ENCODE data around the gene ANKH.

ANKH gene

DNA sequence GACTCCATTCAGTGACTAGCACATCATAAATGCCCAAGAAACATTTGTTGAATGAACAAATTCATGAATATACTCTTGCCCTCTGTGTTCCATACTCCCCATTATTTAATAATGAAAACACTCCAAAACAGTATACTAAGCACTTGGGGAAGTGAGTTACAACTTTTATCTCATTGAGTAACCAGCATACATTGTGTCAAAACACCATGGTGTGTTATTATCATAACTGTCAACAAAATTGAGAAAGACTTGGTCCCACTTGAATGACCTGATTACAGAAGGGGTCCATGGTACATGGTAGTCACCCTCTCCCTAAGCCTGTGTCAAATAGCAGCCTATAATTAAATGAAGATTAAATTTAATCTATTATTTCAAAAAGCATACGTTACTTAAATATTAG, 16.2 kb downstream of the ANKH start:
- no peak overlapping the region for H2BK5ac ChIP-seq (ENCODE audit: low read depth, low read length, poor library complexity)
- no CpG with 5 or more reads among the region's 1 CpG for WGBS (ENCODE audit: extremely low coverage, insufficient coverage, insufficient read length)

DNA sequence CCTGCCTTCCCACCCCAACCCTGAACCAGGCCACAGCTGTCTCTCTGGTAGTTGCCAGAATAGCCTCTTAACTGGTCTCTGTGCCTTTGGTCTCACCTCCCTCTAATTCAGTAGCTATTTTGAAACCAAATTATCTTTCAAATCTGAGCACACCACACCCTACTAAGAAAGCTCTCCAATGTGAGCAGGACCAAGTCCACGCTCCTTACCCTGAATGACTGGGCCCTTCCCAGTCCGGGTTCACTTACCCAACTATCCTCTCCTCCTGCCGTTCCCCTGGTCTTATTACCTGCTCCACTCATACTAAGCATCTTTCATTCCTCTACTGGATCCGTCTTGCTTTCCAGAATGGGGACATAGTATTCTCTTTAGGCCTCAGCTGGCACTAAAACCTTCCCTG, 16.8 kb downstream of the ANKH start:
- Histone ChIP-seq H3K4ac (ENCODE audit: low read depth, low read length) (no peak overlapping the region), H3K4me3 (ENCODE audit: low read depth, low read length) (no peak overlapping the region), H4K8ac (ENCODE audit: low read depth, low read length) (no peak overlapping the region), H2AK5ac (ENCODE audit: low read length) (no peak overlapping the region), H3K27ac (ENCODE audit: low read depth, low read length) (no peak overlapping the region), H3K79me2 (ENCODE audit: control insufficient read depth, insufficient read depth, low read length, poor library complexity) (peaks cover 3% of the 10 kb centered on the region), H3K14ac (ENCODE audit: low read length) (no peak overlapping the region), H4K12ac (ENCODE audit: low read depth, low read length) (no peak overlapping the region), H3K4me1 (ENCODE audit: control insufficient read depth in 1 of 2, insufficient read depth in 2 of 2, low read length in 2 of 2) (peaks cover 11 to 12% of the 10 kb centered on the region in 2 experiments), H3K27me3 (ENCODE audit: insufficient read depth, low read length) (no peaks in the 10 kb centered on the region), H2AFZ (ENCODE audit: insufficient read depth, low read length, poor library complexity) (no peak overlapping the region), H3K9ac (ENCODE audit: low read length) (no peak overlapping the region), H3K36me3 (ENCODE audit: control insufficient read depth in 1 of 2, insufficient read depth in 2 of 2, low read length in 2 of 2) (no peaks in the 10 kb centered on the region), H2BK5ac (ENCODE audit: low read depth, low read length, poor library complexity) (no peak overlapping the region), H2BK12ac (ENCODE audit: low read length) (no peak overlapping the region), H3K79me1 (ENCODE audit: low read length) (peaks cover 4% of the 10 kb centered on the region), H3K9me3 (ENCODE audit: insufficient read depth, low read depth, low read length) (no peaks in the 10 kb centered on the region), H3K23ac (ENCODE audit: low read length) (no peak overlapping the region), H3K4me2 (ENCODE audit: low read length) (no peak overlapping the region), H3K18ac (ENCODE audit: low read length) (no peak overlapping the region), H2BK120ac (ENCODE audit: insufficient read depth, low read length, poor library complexity) (no peak overlapping the region), H4K91ac (ENCODE audit: low read depth, low read length) (no peak overlapping the region)
- no peak for DNase-seq
- WGBS (ENCODE audit: extremely low coverage, insufficient coverage, insufficient read length): no CpG with 5 or more reads among the region's 4 CpGs

More for the DNA sequence above, 16.2 kb downstream of the ANKH start:
- H3K79me2 ChIP-seq (ENCODE audit: control insufficient read depth, insufficient read depth, low read length, poor library complexity): peaks cover 3% of the 10 kb centered on the region
- no peak overlapping the region for H2BK120ac ChIP-seq (ENCODE audit: insufficient read depth, low read length, poor library complexity)
- H3K27me3 ChIP-seq (ENCODE audit: insufficient read depth, low read length): no peaks in the 10 kb centered on the region
- no peak for DNase-seq
- no peaks in the 10 kb centered on the region for H3K9me3 ChIP-seq (ENCODE audit: insufficient read depth, low read depth, low read length)
- no peak overlapping the region for H3K23ac ChIP-seq (ENCODE audit: low read length)
- H4K91ac ChIP-seq (ENCODE audit: low read depth, low read length): no peak overlapping the region
- no peak overlapping the region for H3K9ac ChIP-seq (ENCODE audit: low read length)
- no peak overlapping the region for H3K4me3 ChIP-seq (ENCODE audit: low read depth, low read length)
- no peak overlapping the region for H4K12ac ChIP-seq (ENCODE audit: low read depth, low read length)
- H3K4ac ChIP-seq (ENCODE audit: low read depth, low read length): no peak overlapping the region
- no peaks in the 10 kb centered on the region for H3K36me3 ChIP-seq (ENCODE audit: control insufficient read depth in 1 of 2, insufficient read depth in 2 of 2, low read length in 2 of 2)
- H4K8ac ChIP-seq (ENCODE audit: low read depth, low read length): no peak overlapping the region
- no peak overlapping the region for H2AK5ac ChIP-seq (ENCODE audit: low read length)
- peaks cover 6% of the 10 kb centered on the region in 2 experiments for H3K4me1 ChIP-seq (ENCODE audit: control insufficient read depth in 1 of 2, insufficient read depth in 2 of 2, low read length in 2 of 2)
- no peak overlapping the region for H2AFZ ChIP-seq (ENCODE audit: insufficient read depth, low read length, poor library complexity)
- H2BK12ac ChIP-seq (ENCODE audit: low read length): no peak overlapping the region
- H3K79me1 ChIP-seq (ENCODE audit: low read length): peaks cover 1% of the 10 kb centered on the region
- no peak overlapping the region for H3K18ac ChIP-seq (ENCODE audit: low read length)
- no peak overlapping the region for H3K14ac ChIP-seq (ENCODE audit: low read length)
- H3K4me2 ChIP-seq (ENCODE audit: low read length): no peak overlapping the region
- H3K27ac ChIP-seq (ENCODE audit: low read depth, low read length): no peak overlapping the region

DNA sequence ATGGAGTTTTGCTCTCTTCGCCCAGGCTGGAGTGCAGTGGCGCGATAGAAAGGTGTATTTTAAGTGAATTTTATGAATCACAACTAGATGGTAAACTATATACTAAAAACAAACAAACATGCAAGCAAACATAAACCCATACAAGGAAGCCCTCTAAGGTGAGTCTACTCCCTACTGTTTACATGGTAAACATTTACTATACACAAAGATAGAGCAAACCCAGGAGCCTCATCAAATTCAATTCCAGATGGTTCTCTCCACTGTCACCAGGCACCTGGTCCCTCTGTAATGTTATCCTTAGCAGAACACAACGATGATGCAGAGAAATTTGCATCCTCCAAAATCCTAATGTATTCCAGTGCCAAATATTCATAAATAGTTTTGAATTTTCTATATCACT, 17.9 kb downstream of the ANKH start:
- Histone ChIP-seq H3K4me2 (ENCODE audit: low read length) (no peak overlapping the region), H3K27ac (ENCODE audit: low read depth, low read length) (no peak overlapping the region), H2AK5ac (ENCODE audit: low read length) (no peak overlapping the region), H3K4ac (ENCODE audit: low read depth, low read length) (no peak overlapping the region), H3K14ac (ENCODE audit: low read length) (no peak overlapping the region), H4K8ac (ENCODE audit: low read depth, low read length) (no peak overlapping the region), H2AFZ (ENCODE audit: insufficient read depth, low read length, poor library complexity) (no peak overlapping the region), H3K9me3 (ENCODE audit: insufficient read depth, low read depth, low read length) (no peaks in the 10 kb centered on the region), H2BK12ac (ENCODE audit: low read length) (no peak overlapping the region), H3K9ac (ENCODE audit: low read length) (no peak overlapping the region), H3K23ac (ENCODE audit: low read length) (no peak overlapping the region), H2BK5ac (ENCODE audit: low read depth, low read length, poor library complexity) (no peak overlapping the region), H3K18ac (ENCODE audit: low read length) (no peak overlapping the region), H3K79me1 (ENCODE audit: low read length) (peaks cover 4% of the 10 kb centered on the region), H3K36me3 (ENCODE audit: control insufficient read depth in 1 of 2, insufficient read depth in 2 of 2, low read length in 2 of 2) (no peaks in the 10 kb centered on the region), H4K91ac (ENCODE audit: low read depth, low read length) (no peak overlapping the region), H3K27me3 (ENCODE audit: insufficient read depth, low read length) (no peaks in the 10 kb centered on the region), H4K12ac (ENCODE audit: low read depth, low read length) (no peak overlapping the region), H3K79me2 (ENCODE audit: control insufficient read depth, insufficient read depth, low read length, poor library complexity) (peaks cover 3% of the 10 kb centered on the region), H3K4me1 (ENCODE audit: control insufficient read depth in 1 of 2, insufficient read depth in 2 of 2, low read length in 2 of 2) (peaks cover 14 to 15% of the 10 kb centered on the region in 2 experiments), H3K4me3 (ENCODE audit: low read depth, low read length) (no peak overlapping the region), H2BK120ac (ENCODE audit: insufficient read depth, low read length, poor library complexity) (no peak overlapping the region)
- no peak for DNase-seq
- WGBS (ENCODE audit: extremely low coverage, insufficient coverage, insufficient read length): no CpG with 5 or more reads among the region's 4 CpGs

DNA sequence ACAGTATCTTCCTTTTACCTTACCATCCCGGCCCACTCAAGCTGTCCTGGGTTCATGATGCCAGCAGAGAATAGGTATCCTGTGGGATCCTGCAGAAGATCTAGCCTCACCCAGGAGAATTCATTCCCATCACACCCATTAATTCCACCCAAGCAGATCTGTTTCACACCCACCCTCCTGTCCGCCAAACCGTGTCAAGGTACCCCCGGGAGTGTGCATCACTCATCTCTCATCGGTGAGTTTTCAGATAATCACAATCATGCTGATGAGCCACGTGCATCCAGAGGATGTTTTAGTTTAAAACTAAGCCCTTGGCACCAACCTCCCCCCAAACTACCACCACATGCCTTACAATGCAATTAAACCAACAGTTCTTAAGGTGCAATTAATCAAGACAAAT, 18.8 kb downstream of the ANKH start:
- Histone ChIP-seq H2AK5ac (ENCODE audit: low read length) (no peak overlapping the region), H4K91ac (ENCODE audit: low read depth, low read length) (no peak overlapping the region), H3K9me3 (ENCODE audit: insufficient read depth, low read depth, low read length) (no peaks in the 10 kb centered on the region), H3K4ac (ENCODE audit: low read depth, low read length) (no peak overlapping the region), H2AFZ (ENCODE audit: insufficient read depth, low read length, poor library complexity) (no peak overlapping the region), H3K23ac (ENCODE audit: low read length) (no peak overlapping the region), H3K4me3 (ENCODE audit: low read depth, low read length) (no peak overlapping the region), H3K27me3 (ENCODE audit: insufficient read depth, low read length) (no peaks in the 10 kb centered on the region), H3K36me3 (ENCODE audit: control insufficient read depth in 1 of 2, insufficient read depth in 2 of 2, low read length in 2 of 2) (no peaks in the 10 kb centered on the region), H4K12ac (ENCODE audit: low read depth, low read length) (no peak overlapping the region), H3K27ac (ENCODE audit: low read depth, low read length) (no peak overlapping the region), H2BK12ac (ENCODE audit: low read length) (no peak overlapping the region), H3K4me1 (ENCODE audit: control insufficient read depth in 1 of 2, insufficient read depth in 2 of 2, low read length in 2 of 2) (peaks cover 14 to 18% of the 10 kb centered on the region in 2 experiments), H3K4me2 (ENCODE audit: low read length) (no peak overlapping the region), H2BK120ac (ENCODE audit: insufficient read depth, low read length, poor library complexity) (no peak overlapping the region), H3K14ac (ENCODE audit: low read length) (no peak overlapping the region), H3K79me1 (ENCODE audit: low read length) (peaks cover 4% of the 10 kb centered on the region), H3K18ac (ENCODE audit: low read length) (no peak overlapping the region), H3K9ac (ENCODE audit: low read length) (no peak overlapping the region), H4K8ac (ENCODE audit: low read depth, low read length) (no peak overlapping the region), H2BK5ac (ENCODE audit: low read depth, low read length, poor library complexity) (no peak overlapping the region), H3K79me2 (ENCODE audit: control insufficient read depth, insufficient read depth, low read length, poor library complexity) (peaks cover 3% of the 10 kb centered on the region)
- no peak for DNase-seq
- WGBS (ENCODE audit: extremely low coverage, insufficient coverage, insufficient read length): no CpG with 5 or more reads among the region's 6 CpGs
